Measurements from ENCODE around the gene SEL1L. TPM values are rescaled to one million over a fixed set of nuclear protein-coding genes. Genes with fewer than 3 reads are reported as not detected.

SEL1L gene
- total RNA-seq, 1 experiment from 2014 or later = 53.7 TPM

DNA sequence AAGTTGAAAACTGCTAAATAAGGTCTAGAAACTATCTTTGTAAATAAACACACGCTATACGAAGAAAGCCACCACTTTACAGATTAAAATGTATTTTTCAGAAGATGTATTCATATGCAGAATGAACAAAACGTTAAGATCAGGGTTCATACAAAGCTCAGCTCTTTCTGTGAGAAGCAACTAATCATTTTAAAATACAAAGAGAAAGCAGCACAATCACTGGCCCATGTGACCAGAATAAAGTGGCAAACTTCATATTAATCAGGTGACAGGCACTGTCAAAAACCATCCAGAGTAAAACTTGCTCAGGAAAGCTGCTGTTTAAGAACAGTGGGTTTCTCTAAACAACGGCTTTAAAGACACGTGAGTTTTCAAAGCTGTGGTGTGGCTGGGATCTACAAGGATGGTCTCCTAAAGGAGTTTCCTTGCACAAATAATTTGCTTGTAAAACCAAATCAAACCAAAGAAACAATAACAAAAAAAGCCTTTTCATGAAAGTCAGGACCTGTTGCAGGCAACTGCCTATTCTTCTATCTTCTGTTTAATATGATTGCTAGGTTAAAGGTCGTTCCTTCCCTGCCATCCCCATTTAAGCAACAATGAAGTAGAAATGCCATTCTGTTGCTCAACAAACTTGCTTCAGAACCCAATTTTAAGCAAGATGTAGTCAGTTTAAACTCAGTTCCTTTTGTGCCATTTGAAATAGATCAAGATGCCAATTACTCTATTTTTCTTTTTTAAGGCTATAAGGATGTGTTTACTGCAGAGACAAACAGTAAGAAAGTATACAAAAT lies 22.3 kb downstream of the SEL1L start:
- intact Hi-C loops (cut with micrococcal nuclease; ENCODE audit: unreplicated experiment) = no loop called here
- Histone ChIP-seq H3K4me3 (ENCODE audit: low read depth in 2 of 2, low read length in 2 of 2) (no peak overlapping the region), H3K36me3 (ENCODE audit: control insufficient read depth, insufficient read depth, low read length) (no peaks in the 10 kb centered on the region), H3K27ac (ENCODE audit: low read length) (no peak overlapping the region), H3K27me3 (ENCODE audit: control insufficient read depth, insufficient read depth, low read length) (no peaks in the 10 kb centered on the region), H3K4me1 (ENCODE audit: control insufficient read depth, insufficient read depth, low read length) (no peaks in the 10 kb centered on the region), H3K9me3 (ENCODE audit: control insufficient read depth, insufficient read depth, low read depth, low read length) (no peaks in the 10 kb centered on the region)
- no TSS peak for BruUV-seq (replicated peaks)
- ATAC-seq (no peak), DNase-seq (ENCODE audit: low read depth, low spot score) (no peak)
- ChIA-PET POLR2A (no interaction called here), CTCF (no interaction called here)
- in situ Hi-C loops (cut with HindIII; ENCODE audit: low pct_unique_long_range_greater_than_20kb, low sequenced_read_pairs) = no loop called here
- TF ChIP-seq, protein P1, sequence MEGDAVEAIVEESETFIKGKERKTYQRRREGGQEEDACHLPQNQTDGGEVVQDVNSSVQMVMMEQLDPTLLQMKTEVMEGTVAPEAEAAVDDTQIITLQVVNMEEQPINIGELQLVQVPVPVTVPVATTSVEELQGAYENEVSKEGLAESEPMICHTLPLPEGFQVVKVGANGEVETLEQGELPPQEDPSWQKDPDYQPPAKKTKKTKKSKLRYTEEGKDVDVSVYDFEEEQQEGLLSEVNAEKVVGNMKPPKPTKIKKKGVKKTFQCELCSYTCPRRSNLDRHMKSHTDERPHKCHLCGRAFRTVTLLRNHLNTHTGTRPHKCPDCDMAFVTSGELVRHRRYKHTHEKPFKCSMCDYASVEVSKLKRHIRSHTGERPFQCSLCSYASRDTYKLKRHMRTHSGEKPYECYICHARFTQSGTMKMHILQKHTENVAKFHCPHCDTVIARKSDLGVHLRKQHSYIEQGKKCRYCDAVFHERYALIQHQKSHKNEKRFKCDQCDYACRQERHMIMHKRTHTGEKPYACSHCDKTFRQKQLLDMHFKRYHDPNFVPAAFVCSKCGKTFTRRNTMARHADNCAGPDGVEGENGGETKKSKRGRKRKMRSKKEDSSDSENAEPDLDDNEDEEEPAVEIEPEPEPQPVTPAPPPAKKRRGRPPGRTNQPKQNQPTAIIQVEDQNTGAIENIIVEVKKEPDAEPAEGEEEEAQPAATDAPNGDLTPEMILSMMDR (IDR thresholded peaks at IDR 0.05) = no peak
- TF ChIP-seq POLR2AphosphoS5 (IDR thresholded peaks at IDR 0.05; ENCODE audit: low read depth, low read length) (no peak), REST (IDR thresholded peaks at IDR 0.05; ENCODE audit: insufficient read depth in 1 of 2, low read depth in 2 of 2, low read length in 1 of 2) (no peak), TCF7L2 (IDR thresholded peaks at IDR 0.05; ENCODE audit: low read depth, low read length) (no peak), SIN3A (IDR thresholded peaks at IDR 0.05; ENCODE audit: borderline replicate concordance, insufficient read depth, low read depth, low read length) (no peak)

- intact Hi-C loops (cut with micrococcal nuclease; ENCODE audit: unreplicated experiment) = no loop called here
- Histone ChIP-seq H3K27ac (ENCODE audit: low read length) (no peak overlapping the region), H3K27me3 (ENCODE audit: control insufficient read depth, insufficient read depth, low read length) (no peaks in the 10 kb centered on the region), H3K9me3 (ENCODE audit: control insufficient read depth, insufficient read depth, low read depth, low read length) (no peaks in the 10 kb centered on the region), H3K4me3 (ENCODE audit: low read depth in 2 of 2, low read length in 2 of 2) (no peak overlapping the region), H3K4me1 (ENCODE audit: control insufficient read depth, insufficient read depth, low read length) (no peaks in the 10 kb centered on the region), H3K36me3 (ENCODE audit: control insufficient read depth, insufficient read depth, low read length) (no peaks in the 10 kb centered on the region)
- ChIA-PET POLR2A (no interaction called here), CTCF (no interaction called here)
- in situ Hi-C loops (cut with HindIII; ENCODE audit: low pct_unique_long_range_greater_than_20kb, low sequenced_read_pairs) = no loop called here
- no peak for TF ChIP-seq REST (IDR thresholded peaks at IDR 0.05; ENCODE audit: insufficient read depth in 1 of 2, low read depth in 2 of 2, low read length in 1 of 2)
- no TSS peak for BruUV-seq (replicated peaks)
- no peak for DNase-seq (ENCODE audit: low read depth, low spot score)
- no peak for ATAC-seq
Measured at GRCh38 chr14:81509838-81510452, 23.7 kb downstream of the SEL1L start.

Data from Panc1 (cell line).